CD8-positive, alpha-beta memory T cell (primary cell): ENCODE data around the gene RPL39L. TPM values are rescaled to one million over a fixed set of nuclear protein-coding genes. Genes with fewer than 3 reads are reported as not detected.

Source experiments
- CTCF ChIA-PET: fragments of 350-600 bp; sonication (Branson Sonifier 250); formaldehyde crosslinking; loops from one replicate; lab custom pipeline; 2021; ENCODE audit warnings: antibody characterized with exemption; lab: Charles Lee
- POLR2A ChIA-PET: fragments of 350-600 bp; sonication (Branson Sonifier 250); formaldehyde crosslinking; loops from one replicate; lab custom pipeline; 2021; ENCODE audit warnings: antibody characterized with exemption; lab: Charles Lee
- DNase-seq, 5 donors: peaks; one replicate each; pipeline versions ENCODE4 v3.0.0 to v3.0.0-alpha.2; 2020 to 2022; ENCODE audit warnings: mixed read lengths in 1 of 5
- H3K27ac ChIP-seq: one replicate; pipeline ENCODE4 v1.7.0; 2013; ENCODE audit warnings: low read depth, mild to moderate bottlenecking, low read length, moderate library complexity
- H3K27me3 ChIP-seq: 2 replicates; pipeline ENCODE4 v1.7.0; 2013; ENCODE audit warnings: low read length, mild to moderate bottlenecking; ENCODE audit not compliant: insufficient read depth, poor library complexity, severe bottlenecking
- H3K36me3 ChIP-seq: 2 replicates; pipeline ENCODE4 v1.7.0; 2013; ENCODE audit warnings: mild to moderate bottlenecking, low read length, moderate library complexity; ENCODE audit not compliant: insufficient read depth
- H3K4me1 ChIP-seq: 2 replicates; pipeline ENCODE4 v1.7.0; 2013; ENCODE audit warnings: mild to moderate bottlenecking, low read length, moderate library complexity; ENCODE audit not compliant: insufficient read depth
- H3K4me3 ChIP-seq: 2 replicates; pipeline ENCODE4 v1.7.0; 2013; ENCODE audit warnings: mild to moderate bottlenecking, low read length
- H3K9me3 ChIP-seq: 2 replicates; pipeline ENCODE4 v1.7.0; 2013; ENCODE audit warnings: mild to moderate bottlenecking, low read length
- H3K27ac Mint-ChIP-seq, 8 donors: one replicate each; pipeline ENCODE4 v1.8.0; 2020 to 2021; ENCODE audit warnings: mixed read lengths in 8 of 8, mild to moderate bottlenecking in 6 of 8, inconsistent platforms in 3 of 8, moderate library complexity in 3 of 8
- H3K27me3 Mint-ChIP-seq, 2 donors: one replicate each; pipeline ENCODE4 v1.8.0; 2020 to 2021; ENCODE audit warnings: mixed read lengths in 2 of 2, mild to moderate bottlenecking in 1 of 2, moderate library complexity in 1 of 2
- H3K36me3 Mint-ChIP-seq, 3 donors: one replicate each; pipeline ENCODE4 v1.8.0; 2020 to 2021; ENCODE audit warnings: mixed read lengths in 3 of 3, inconsistent platforms in 1 of 3, mild to moderate bottlenecking in 1 of 3
- H3K4me1 Mint-ChIP-seq, 3 donors: one replicate each; pipeline ENCODE4 v1.8.0; 2020 to 2021; ENCODE audit warnings: mixed read lengths in 3 of 3, inconsistent platforms in 1 of 3, mild to moderate bottlenecking in 1 of 3
- H3K4me3 Mint-ChIP-seq, 7 donors: one replicate each; pipeline ENCODE4 v1.8.0; 2020 to 2021; ENCODE audit warnings: mixed read lengths in 7 of 7, mild to moderate bottlenecking in 6 of 7, moderate library complexity in 4 of 7, inconsistent platforms in 2 of 7
- H3K9me3 Mint-ChIP-seq, 5 donors: one replicate each; pipeline ENCODE4 v1.8.0; 2020 to 2022; ENCODE audit warnings: mixed read lengths in 5 of 5, mild to moderate bottlenecking in 3 of 5, moderate library complexity in 2 of 5, inconsistent platforms in 1 of 5
- polyA plus RNA-seq: library from polyadenylated mRNA; unstranded; fragments of 300-500 nt; fragmentation: Illumina TruSeq; gene quantifications from one replicate; pipeline ENCODE4 v1.2.3, GENCODE V29; 2021
- total RNA-seq, 2 experiments: library from RNA; stranded (reverse); gene quantifications; one replicate each; pipeline ENCODE4 v1.2.3, GENCODE V29; 2021

RPL39L gene
- total and polyA plus RNA-seq, 3 experiments from 2014 or later: 10.3 to 13.1 (median 11.3) TPM

DNA sequence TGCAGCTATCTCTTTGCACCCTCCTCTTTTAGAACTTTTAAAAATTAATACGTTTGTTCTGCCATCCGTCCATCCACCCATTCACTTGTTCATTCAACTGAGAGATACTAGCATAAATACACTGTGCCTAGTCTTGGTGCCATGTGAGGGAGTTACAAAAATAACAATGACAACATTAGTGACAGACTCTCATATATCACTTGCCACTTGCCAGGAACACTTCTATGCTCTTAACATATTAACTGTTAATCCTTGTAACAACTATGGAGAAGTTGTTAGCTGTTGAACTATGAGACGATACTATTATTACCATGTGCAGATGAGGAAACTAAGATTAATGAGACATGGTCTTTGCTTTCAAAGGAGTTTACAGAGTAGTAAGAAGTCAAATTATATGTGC lies 33.6 kb downstream of the RPL39L start:
- ChIA-PET POLR2A (interaction anchor here (0.6 kb wide), 1 partner anchor 164 kb away, joined by 5 read pairs; no protein-coding TSS in a partner anchor), CTCF (interaction anchor here (2.3 to 2.5 kb wide), 2 partner anchors 45 to 59 kb away, joined by 9 to 11 read pairs; no protein-coding TSS in a partner anchor)

DNA sequence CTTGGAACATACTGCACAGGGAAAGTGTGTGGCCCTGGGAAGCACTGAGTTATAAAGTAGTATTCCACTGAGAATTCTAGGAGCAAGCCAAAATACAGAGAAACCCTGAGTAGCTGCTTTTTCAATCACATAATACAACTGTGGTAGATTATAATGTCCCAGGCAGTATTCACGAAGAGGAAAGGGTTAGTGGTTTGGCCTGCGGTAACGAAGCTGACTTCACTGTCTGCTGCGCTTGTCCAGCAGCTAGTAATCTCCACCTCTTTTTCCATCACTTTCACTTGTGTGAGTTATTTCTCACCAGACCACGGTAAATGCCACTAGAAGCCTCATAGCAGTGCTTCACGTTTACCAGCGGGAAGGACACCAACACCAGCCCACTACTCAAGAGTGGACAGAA lies 34.4 kb downstream of the RPL39L start:
- POLR2A ChIA-PET: interaction anchor here (0.6 kb wide), 1 partner anchor 163 kb away, joined by 5 read pairs; no protein-coding TSS in a partner anchor
- Mint-ChIP-seq H3K4me1 (peaks cover 17 to 24% (median 21%) of the 10 kb centered on the region in 3 donors), H3K4me3 (peak overlapping the region in 2 of 7 donors; percentile 24 to 41), H3K27ac (peak overlapping the region in 1 of 8 donors; percentile 75), H3K36me3 (no peaks in the 10 kb centered on the region), H3K27me3 (peaks cover 0 to 3% of the 10 kb centered on the region in 2 donors), H3K9me3 (no peaks in the 10 kb centered on the region)
- H3K9me3 ChIP-seq: no peaks in the 10 kb centered on the region
- H3K36me3 ChIP-seq: no peaks in the 10 kb centered on the region
- H3K4me1 ChIP-seq: peaks cover 18% of the 10 kb centered on the region
- no peak for DNase-seq
- CTCF ChIA-PET: interaction anchor here (1.7 to 2.5 kb wide), 3 partner anchors 8 to 60 kb away, joined by 7 to 11 read pairs (median 9); no protein-coding TSS in a partner anchor
- no peak overlapping the region for H3K27ac ChIP-seq
- no peak overlapping the region for H3K4me3 ChIP-seq
- no peaks in the 10 kb centered on the region for H3K27me3 ChIP-seq

More for the DNA sequence above, 33.6 kb downstream of the RPL39L start:
- H3K4me1 Mint-ChIP-seq: peaks cover 17 to 24% (median 21%) of the 10 kb centered on the region in 3 donors
- no peak overlapping the region for H3K4me3 ChIP-seq
- no peaks in the 10 kb centered on the region for H3K36me3 Mint-ChIP-seq
- no peaks in the 10 kb centered on the region for H3K36me3 ChIP-seq
- no peak for DNase-seq
- no peaks in the 10 kb centered on the region for H3K9me3 Mint-ChIP-seq
- no peak overlapping the region for H3K27ac Mint-ChIP-seq
- no peaks in the 10 kb centered on the region for H3K9me3 ChIP-seq
- H3K27me3 Mint-ChIP-seq: peaks cover 0 to 3% of the 10 kb centered on the region in 2 donors
- H3K27me3 ChIP-seq: no peaks in the 10 kb centered on the region
- no peak overlapping the region for H3K4me3 Mint-ChIP-seq
- no peak overlapping the region for H3K27ac ChIP-seq
- H3K4me1 ChIP-seq: peaks cover 18% of the 10 kb centered on the region

- Histone ChIP-seq H3K27me3 (no peaks in the 10 kb centered on the region), H3K4me3 (no peak overlapping the region), H3K9me3 (no peaks in the 10 kb centered on the region), H3K36me3 (no peaks in the 10 kb centered on the region), H3K27ac (no peak overlapping the region), H3K4me1 (peaks cover 18% of the 10 kb centered on the region)
- POLR2A ChIA-PET: no interaction called here
- DNase-seq: no peak
- CTCF ChIA-PET: interaction anchor here (1.7 to 2.3 kb wide), 2 partner anchors 8 to 46 kb away, joined by 7 to 9 read pairs; no protein-coding TSS in a partner anchor
- Mint-ChIP-seq H3K27ac (no peak overlapping the region), H3K9me3 (no peaks in the 10 kb centered on the region), H3K36me3 (no peaks in the 10 kb centered on the region), H3K27me3 (peaks cover 0 to 3% of the 10 kb centered on the region in 2 donors), H3K4me1 (peaks cover 17 to 24% (median 21%) of the 10 kb centered on the region in 3 donors), H3K4me3 (no peak overlapping the region)
These were observed 35.0 kb downstream of the RPL39L start for GRCh38 chr3:187104342-187104741.

GRCh38 chr3:187103251-187103650 lies 36.0 kb downstream of the RPL39L start:
- no peak for DNase-seq
- no peak overlapping the region for H3K4me3 ChIP-seq
- Mint-ChIP-seq H3K9me3 (peaks cover 0 to 2% (median 0%) of the 10 kb centered on the region in 5 donors), H3K27me3 (peaks cover 0 to 3% of the 10 kb centered on the region in 2 donors), H3K4me1 (peaks cover 17 to 32% (median 21%) of the 10 kb centered on the region in 3 donors), H3K27ac (no peak overlapping the region), H3K36me3 (no peaks in the 10 kb centered on the region), H3K4me3 (no peak overlapping the region)
- no peaks in the 10 kb centered on the region for H3K36me3 ChIP-seq
- no peaks in the 10 kb centered on the region for H3K9me3 ChIP-seq
- peaks cover 18% of the 10 kb centered on the region for H3K4me1 ChIP-seq
- ChIA-PET POLR2A (no interaction called here), CTCF (interaction anchor here (0.6 to 3.0 kb wide), 5 partner anchors 9 to 62 kb away, joined by 3 to 20 read pairs (median 7); partner anchors contain the start of gene RPL39L)
- H3K27me3 ChIP-seq: no peaks in the 10 kb centered on the region
- no peak overlapping the region for H3K27ac ChIP-seq

DNA sequence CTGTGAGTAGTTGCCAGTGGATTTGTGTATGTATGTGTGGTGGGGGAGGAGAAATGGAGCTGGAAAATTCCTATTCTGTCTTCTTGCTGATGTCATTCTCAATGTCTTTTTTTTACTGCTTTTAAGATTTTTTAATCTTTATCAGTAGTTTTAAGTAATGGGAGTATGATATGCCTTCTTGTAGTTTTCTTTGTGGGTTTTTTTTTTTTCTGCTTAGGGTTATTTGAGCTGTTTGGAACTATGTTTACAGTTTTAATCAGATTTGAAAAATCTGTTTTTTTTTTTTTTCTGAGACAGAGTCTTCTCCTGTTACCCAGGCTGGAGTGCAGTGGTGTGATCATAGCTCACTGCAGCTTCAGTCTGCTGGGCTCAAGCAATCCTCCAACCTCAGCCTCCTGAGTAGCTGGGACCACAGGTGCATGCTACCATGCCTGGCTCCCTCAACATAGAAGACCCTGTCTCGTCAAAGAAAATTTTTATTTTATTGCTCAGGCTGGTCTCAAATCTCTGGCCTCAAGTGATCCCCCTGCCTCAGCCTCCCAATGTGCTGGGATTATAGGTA lies 37.1 kb downstream of the RPL39L start:
- Mint-ChIP-seq H3K4me3 (peak overlapping the region; percentile 17 to 86 (median 74)), H3K4me1 (peaks cover 17 to 35% (median 24%) of the 10 kb centered on the region in 3 donors), H3K27me3 (no peaks in the 10 kb centered on the region), H3K9me3 (peaks cover 0 to 3% (median 1%) of the 10 kb centered on the region in 5 donors), H3K27ac (peak overlapping the region; percentile 11 to 89 (median 56)), H3K36me3 (peaks cover 0 to 1% (median 0%) of the 10 kb centered on the region in 3 donors)
- POLR2A ChIA-PET: interaction anchor here (0.6 to 1.0 kb wide), 3 partner anchors 37 to 74 kb away, joined by 3 to 5 read pairs (median 3); partner anchors contain the start of gene RPL39L
- H3K4me1 ChIP-seq: peaks cover 18% of the 10 kb centered on the region
- no peaks in the 10 kb centered on the region for H3K27me3 ChIP-seq
- H3K4me3 ChIP-seq: peak overlapping the region; percentile 43
- DNase-seq: no peak
- H3K36me3 ChIP-seq: no peaks in the 10 kb centered on the region
- H3K27ac ChIP-seq: no peak overlapping the region
- CTCF ChIA-PET: interaction anchor here (1.2 to 3.0 kb wide), 10 partner anchors 9 to 253 kb away, joined by 3 to 20 read pairs (median 6); partner anchors contain the start of gene RPL39L
- H3K9me3 ChIP-seq: no peaks in the 10 kb centered on the region

DNA sequence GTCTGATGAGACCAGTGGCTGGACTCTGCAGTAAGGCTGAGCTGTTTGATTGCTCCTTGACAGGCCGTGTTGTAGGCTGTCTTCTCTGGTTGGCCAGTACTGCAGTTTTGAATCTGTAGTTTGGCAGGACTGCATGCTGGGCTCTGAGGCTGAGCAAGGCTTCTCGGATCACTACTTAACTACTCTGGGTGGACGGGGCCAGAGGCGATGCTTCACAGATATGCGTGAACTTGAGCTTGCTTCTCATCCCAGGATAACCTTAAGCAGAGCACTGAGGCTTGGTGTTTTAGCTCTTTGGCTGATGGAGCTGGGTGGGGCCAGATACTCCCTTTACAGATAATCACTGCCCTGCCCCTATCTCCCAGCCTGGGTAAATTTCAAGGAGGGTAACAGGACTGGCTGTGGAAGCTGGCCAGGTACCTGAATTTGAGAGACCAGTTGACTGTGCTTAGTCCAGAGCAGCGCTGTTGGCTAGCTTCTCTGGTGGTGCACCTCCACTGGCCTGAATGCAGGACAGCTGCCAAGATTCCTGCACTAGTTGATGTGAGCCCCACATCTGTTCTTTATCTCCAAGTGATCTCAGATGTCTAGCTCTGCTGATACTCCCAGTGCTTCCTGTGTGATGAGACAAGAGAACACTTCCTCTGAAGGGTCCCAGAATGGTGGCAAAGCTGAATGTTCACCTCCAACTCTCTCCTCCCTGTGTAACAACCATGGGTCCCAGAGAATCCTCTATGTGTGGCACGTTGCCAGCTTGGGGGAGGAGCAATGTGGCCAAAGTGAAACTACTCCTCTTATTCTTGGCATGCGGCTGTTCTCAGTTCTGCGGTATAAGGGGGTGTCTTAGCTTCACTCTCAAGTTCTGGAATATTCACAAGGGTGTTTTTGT lies 37.9 kb downstream of the RPL39L start:
- ChIA-PET CTCF (interaction anchor here (1.2 to 3.0 kb wide), 10 partner anchors 9 to 252 kb away, joined by 3 to 20 read pairs (median 6); partner anchors contain the start of gene RPL39L), POLR2A (interaction anchor here (1.0 kb wide), 1 partner anchor 38 kb away, joined by 5 read pairs; the partner anchor contains the start of gene RPL39L)
- Histone ChIP-seq H3K27ac (no peak overlapping the region), H3K4me3 (peak overlapping the region; percentile 43), H3K27me3 (no peaks in the 10 kb centered on the region), H3K36me3 (no peaks in the 10 kb centered on the region), H3K4me1 (peaks cover 18% of the 10 kb centered on the region), H3K9me3 (no peaks in the 10 kb centered on the region)
- H3K27me3 Mint-ChIP-seq: no peaks in the 10 kb centered on the region
- peak; percentile 27 to 68 (median 40) for DNase-seq
- peak overlapping the region; percentile 11 to 89 (median 56) for H3K27ac Mint-ChIP-seq
- H3K4me1 Mint-ChIP-seq: peaks cover 17 to 40% (median 27%) of the 10 kb centered on the region in 3 donors
- peaks cover 0 to 2% (median 0%) of the 10 kb centered on the region in 3 donors for H3K36me3 Mint-ChIP-seq
- H3K9me3 Mint-ChIP-seq: peaks cover 0 to 3% (median 1%) of the 10 kb centered on the region in 5 donors
- peak overlapping the region; percentile 17 to 86 (median 74) for H3K4me3 Mint-ChIP-seq

DNA sequence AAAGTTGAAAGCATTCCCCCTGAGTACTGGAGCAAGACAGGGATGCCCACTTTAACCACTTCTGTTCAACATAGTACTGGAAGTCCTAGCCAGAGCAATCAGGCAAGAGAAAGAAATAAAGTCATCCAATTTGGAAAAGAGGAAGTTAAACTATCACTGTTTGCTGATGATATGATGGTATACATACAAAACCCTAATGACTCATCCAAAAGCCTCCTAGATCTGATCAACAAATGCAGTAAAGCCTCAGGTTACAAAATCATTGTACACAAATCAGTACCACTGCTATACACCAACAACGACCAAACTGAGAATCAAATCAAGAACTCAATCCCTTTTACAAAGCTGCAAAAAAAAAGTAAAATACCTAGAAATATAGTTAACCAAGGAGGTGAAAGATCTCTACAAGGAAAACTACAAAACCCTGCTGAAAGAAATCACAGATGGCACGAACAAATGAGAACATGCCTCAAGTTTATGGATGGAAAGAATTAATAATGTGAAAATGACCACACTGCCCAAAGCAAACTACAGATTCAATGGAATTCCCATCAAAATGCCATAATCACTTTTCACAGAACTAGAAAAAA lies 40.3 kb downstream of the RPL39L start:
- Mint-ChIP-seq H3K4me3 (no peak overlapping the region), H3K9me3 (peaks cover 3 to 7% (median 3%) of the 10 kb centered on the region in 5 donors), H3K36me3 (peaks cover 0 to 5% (median under 1%) of the 10 kb centered on the region in 3 donors), H3K27ac (no peak overlapping the region), H3K27me3 (no peaks in the 10 kb centered on the region), H3K4me1 (peaks cover 17 to 35% (median 27%) of the 10 kb centered on the region in 3 donors)
- CTCF ChIA-PET: no interaction called here
- no peak overlapping the region for H3K27ac ChIP-seq
- peaks cover 18% of the 10 kb centered on the region for H3K4me1 ChIP-seq
- no peaks in the 10 kb centered on the region for H3K9me3 ChIP-seq
- no peaks in the 10 kb centered on the region for H3K36me3 ChIP-seq
- POLR2A ChIA-PET: no interaction called here
- H3K27me3 ChIP-seq: no peaks in the 10 kb centered on the region
- no peak overlapping the region for H3K4me3 ChIP-seq
- no peak for DNase-seq
